ENCODE results near the gene PC.

DNA sequence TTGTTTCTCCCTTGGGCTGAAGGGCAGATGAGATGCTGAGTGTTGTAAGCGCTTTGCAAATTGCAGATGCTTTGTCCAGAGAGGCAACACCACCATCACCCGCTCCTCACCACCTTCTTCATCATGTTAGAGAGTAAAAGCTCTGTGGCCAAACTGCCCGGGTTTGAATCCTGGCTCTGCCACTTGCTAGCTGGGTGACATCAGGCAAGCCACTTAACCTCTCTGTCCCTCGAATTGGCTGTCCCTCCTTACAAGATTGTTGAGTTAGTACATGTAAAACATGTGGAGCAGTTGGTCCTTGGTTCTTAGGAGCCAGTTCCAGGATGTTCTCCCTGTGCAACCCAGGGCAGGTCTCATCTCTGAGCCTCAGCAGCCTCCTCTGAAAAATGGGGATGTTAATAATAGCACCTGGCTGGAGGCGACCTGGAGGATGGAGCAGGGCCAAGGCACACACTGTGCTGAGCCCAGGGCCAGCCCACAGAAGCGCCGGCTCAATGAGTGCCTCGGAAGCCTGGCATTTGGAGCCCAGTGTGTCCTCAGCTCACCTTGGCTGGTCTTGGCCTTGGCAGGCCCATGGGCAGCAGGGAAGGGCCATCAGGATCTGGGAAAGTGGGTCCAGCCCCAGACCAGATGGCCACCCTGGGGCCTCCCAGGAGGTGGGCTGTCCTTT lies 27.5 kb upstream of the PC start:
- TF ChIP-seq, protein P1, sequence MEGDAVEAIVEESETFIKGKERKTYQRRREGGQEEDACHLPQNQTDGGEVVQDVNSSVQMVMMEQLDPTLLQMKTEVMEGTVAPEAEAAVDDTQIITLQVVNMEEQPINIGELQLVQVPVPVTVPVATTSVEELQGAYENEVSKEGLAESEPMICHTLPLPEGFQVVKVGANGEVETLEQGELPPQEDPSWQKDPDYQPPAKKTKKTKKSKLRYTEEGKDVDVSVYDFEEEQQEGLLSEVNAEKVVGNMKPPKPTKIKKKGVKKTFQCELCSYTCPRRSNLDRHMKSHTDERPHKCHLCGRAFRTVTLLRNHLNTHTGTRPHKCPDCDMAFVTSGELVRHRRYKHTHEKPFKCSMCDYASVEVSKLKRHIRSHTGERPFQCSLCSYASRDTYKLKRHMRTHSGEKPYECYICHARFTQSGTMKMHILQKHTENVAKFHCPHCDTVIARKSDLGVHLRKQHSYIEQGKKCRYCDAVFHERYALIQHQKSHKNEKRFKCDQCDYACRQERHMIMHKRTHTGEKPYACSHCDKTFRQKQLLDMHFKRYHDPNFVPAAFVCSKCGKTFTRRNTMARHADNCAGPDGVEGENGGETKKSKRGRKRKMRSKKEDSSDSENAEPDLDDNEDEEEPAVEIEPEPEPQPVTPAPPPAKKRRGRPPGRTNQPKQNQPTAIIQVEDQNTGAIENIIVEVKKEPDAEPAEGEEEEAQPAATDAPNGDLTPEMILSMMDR (IDR thresholded peaks at IDR 0.05): no peak
- TF ChIP-seq POLR2A (IDR thresholded peaks at IDR 0.05): no peak
- TF ChIP-seq EP300 (IDR thresholded peaks at IDR 0.05): no peak

Data from ovary (tissue), 3 donors.